Cerebellar cortex (tissue), 1 donor: ENCODE results near the gene ADAMTS16.

Experiments
- DNase-seq: peaks from one replicate; pipeline ENCODE4 v3.0.0-alpha.2; 2015; ENCODE audit warnings: low spot score

Gene ADAMTS16

GRCh38 chr5:5287419-5287818, 147.3 kb downstream of the ADAMTS16 start:
- DNase-seq: no peak

- no peak for DNase-seq
These were observed 148.1 kb downstream of the ADAMTS16 start for GRCh38 chr5:5288201-5288600.

- no peak for DNase-seq
These were observed 149.4 kb downstream of the ADAMTS16 start for GRCh38 chr5:5289537-5289936.

- DNase-seq: no peak
These were observed 150.7 kb downstream of the ADAMTS16 start for GRCh38 chr5:5290674-5291334.

- no peak for DNase-seq
These were observed 151.2 kb downstream of the ADAMTS16 start for GRCh38 chr5:5291357-5291756.

GRCh38 chr5:5293029-5293428, 152.9 kb downstream of the ADAMTS16 start:
- no peak for DNase-seq

- DNase-seq: no peak
These were observed 154.3 kb downstream of the ADAMTS16 start for GRCh38 chr5:5294429-5294828.

- DNase-seq: peak; percentile 98
These were observed 155.2 kb downstream of the ADAMTS16 start for GRCh38 chr5:5295351-5295750.

- DNase-seq: peak; percentile 68
These were observed 155.9 kb downstream of the ADAMTS16 start for GRCh38 chr5:5296051-5296450.

- DNase-seq: peak; percentile 62
These were observed 157.4 kb downstream of the ADAMTS16 start for GRCh38 chr5:5297432-5298067.

- DNase-seq: peak; percentile 70
These were observed 158.0 kb downstream of the ADAMTS16 start for GRCh38 chr5:5298068-5298633.

GRCh38 chr5:5298841-5299541, 158.9 kb downstream of the ADAMTS16 start:
- DNase-seq: no peak

GRCh38 chr5:5301176-5301575, 161.0 kb downstream of the ADAMTS16 start:
- no peak for DNase-seq

- DNase-seq: no peak
These were observed 162.1 kb downstream of the ADAMTS16 start for GRCh38 chr5:5302201-5302600.

- DNase-seq: no peak
These were observed 163.1 kb downstream of the ADAMTS16 start for GRCh38 chr5:5303242-5303641.

- DNase-seq: no peak
These were observed 164.4 kb downstream of the ADAMTS16 start for GRCh38 chr5:5304361-5305020.

- no peak for DNase-seq
These were observed 166.6 kb downstream of the ADAMTS16 start for GRCh38 chr5:5306696-5307095.

- DNase-seq: no peak
These were observed 168.2 kb downstream of the ADAMTS16 start for GRCh38 chr5:5308319-5308718.

GRCh38 chr5:5309645-5310044, 169.5 kb downstream of the ADAMTS16 start:
- no peak for DNase-seq

GRCh38 chr5:5313101-5313635, 173.0 kb downstream of the ADAMTS16 start:
- no peak for DNase-seq

GRCh38 chr5:5314166-5314565, 174.0 kb downstream of the ADAMTS16 start:
- DNase-seq: peak; percentile 77

- DNase-seq: peak; percentile 88
These were observed 174.5 kb downstream of the ADAMTS16 start for GRCh38 chr5:5314626-5315025.
